OCI-M2 (cell line): ENCODE results near the gene RNF17.
"Not testable (repeated sequence)": the region's sequence is repeated elsewhere in the genome, so short reads cannot be mapped to it uniquely, and the experiment has no call there.

Source experiments
- DNase-seq: peaks from one replicate; lab custom pipeline; 2025; ENCODE audit not compliant: unreplicated experiment; lab: John Stamatoyannopoulos, UW

The RNF17 gene

GRCh38 chr13:24763596-24764275, at the start of gene RNF17:
TSS of gene RNF17 (plus strand) at chr13:24764169. CDS start at chr13:24764204, 35 bp downstream.
- DNase-seq = no peak

DNA sequence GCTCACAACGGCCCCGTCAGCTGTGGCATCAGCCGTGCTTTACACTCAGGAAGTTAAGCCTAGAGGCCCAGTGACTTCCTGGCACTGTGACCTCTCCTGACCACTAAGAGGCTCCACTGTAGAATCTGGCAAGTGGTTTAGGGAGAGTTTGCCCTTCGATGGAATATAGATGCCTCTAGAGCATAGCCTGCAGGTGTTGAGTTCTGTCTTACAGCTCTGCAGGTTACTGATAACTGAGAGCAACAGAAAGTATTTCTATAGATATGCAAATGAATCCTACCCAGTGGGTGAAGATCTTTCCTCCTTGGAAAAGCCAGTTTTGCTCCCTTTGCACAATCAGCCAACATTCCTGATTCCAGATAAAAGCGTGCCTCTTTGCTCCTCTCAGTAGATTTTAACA, 48.0 kb upstream of the RNF17 start:
- no peak for DNase-seq

DNA sequence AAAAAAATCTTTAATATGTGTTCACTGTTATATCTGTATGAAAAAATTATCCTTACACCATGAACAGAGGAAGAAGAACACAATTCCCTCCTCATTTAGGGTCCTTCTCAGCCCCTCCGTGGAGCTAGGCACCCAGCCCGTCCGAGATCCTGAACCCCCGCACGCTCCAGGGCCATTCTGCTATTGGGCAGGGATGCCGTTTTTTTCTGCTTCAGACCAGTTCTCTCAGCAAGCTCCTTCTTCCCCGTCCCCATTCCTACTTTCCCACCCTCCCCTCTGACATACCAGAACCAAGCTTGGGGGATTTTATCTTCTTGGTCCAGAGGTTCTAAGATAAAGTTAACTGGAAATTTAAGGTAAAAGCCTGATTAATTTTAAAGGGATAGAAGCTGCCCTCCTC, 47.5 kb upstream of the RNF17 start:
- DNase-seq = no peak

DNA sequence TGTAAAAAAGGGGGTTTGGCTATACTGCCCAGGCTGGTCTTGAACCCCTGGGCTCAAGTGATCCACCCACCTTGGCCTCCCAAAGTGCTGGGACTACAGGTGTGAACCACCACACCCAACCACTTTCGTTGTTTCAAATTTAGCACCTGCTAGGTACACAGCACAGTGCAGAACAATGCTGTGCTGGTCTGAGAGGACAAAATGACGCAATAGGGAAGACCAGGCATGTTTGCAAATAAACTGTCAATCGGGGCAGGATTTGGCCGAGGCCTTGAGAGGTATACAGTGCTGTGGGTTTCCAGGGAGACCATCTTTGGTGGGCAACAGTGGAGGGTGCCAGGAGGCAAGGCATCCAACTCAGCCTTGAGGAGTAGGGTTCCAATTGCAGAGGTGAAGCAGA, 46.8 kb upstream of the RNF17 start:
- no peak for DNase-seq

- DNase-seq = no peak
These were observed 45.6 kb upstream of the RNF17 start for GRCh38 chr13:24718192-24718965.

DNA sequence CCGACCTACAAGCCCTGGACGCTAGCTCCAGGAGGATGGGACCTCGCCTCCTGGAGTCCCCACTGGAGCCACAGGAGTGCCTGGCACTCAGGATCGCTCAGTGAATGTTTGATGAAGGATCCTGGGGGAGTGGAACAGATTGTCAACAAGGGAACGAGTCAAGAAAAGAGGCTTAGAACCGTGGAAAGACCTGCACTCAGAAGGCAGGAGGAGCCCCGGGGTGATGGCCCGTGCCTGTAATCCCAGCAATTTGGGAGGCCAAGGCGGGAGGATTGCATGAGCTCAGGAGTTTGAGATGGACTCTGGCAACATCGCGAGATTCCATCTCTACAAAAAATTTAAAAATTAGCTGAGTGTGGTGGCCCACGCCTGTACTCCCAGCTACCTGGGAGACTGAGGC, 44.8 kb upstream of the RNF17 start:
- no peak for DNase-seq

GRCh38 chr13:24723206-24723605, 40.8 kb upstream of the RNF17 start:
- DNase-seq = no peak

DNA sequence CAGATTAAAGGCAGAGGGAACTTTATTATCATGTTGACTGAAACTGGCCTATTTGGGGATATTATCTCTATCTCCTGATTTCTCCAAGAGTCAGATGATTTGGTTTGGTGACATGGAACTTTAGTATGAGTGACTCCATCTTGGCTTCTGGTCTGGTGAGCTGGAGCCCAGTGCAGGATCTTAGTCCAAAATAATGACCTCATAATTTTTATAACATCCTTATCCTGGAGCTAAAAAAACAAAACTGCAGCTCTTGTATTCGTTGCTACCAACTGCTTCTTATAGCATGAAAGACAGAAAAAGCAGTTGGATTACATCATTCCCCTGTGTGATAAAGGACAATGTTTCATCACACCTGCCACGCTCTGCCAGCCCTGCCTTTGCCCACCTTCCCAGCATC, 39.3 kb upstream of the RNF17 start:
- DNase-seq = no peak

GRCh38 chr13:24725379-24725778, 38.6 kb upstream of the RNF17 start:
- DNase-seq = no peak

DNA sequence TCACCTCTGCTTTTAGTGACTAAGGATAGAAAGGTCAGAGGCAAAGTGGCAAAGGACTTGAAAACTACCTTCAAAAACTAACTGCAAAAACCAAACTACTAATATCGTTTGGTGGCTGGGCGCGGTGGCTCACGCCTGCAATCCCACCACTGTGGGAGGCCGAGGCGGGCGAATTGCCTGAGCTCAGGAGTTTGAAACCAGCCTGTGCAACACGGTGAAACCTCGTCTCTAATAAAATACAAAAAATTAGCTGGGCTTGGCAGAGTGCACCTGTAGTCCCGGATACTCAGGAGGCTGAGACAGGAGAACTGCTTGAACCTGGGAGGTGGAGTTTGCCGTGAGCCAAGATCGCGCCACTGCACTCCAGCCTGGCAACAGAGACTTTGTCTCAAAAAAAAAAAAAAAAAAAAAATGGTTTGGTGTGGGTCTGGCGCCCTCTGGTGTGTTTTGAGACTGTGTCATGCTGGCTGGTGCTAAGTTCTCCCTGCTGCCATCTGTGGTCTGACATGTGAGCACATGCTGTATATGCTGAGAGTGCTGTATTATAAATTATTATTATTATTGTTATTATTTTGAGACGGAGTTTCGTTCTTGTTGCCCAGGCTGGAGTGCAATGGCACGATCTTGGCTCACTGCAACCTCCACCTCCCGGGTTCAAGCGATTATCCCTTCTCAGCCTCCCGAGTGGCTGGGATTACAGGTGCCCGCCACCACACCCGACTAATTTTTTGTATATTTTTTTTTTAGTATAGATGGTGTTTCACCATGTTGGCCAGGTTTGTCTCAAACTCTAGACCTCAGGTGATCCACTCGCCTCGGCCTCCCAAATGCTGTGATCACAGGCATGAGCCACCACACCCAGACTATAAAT, 36.0 kb upstream of the RNF17 start:
- peak; percentile 7 for DNase-seq

DNA sequence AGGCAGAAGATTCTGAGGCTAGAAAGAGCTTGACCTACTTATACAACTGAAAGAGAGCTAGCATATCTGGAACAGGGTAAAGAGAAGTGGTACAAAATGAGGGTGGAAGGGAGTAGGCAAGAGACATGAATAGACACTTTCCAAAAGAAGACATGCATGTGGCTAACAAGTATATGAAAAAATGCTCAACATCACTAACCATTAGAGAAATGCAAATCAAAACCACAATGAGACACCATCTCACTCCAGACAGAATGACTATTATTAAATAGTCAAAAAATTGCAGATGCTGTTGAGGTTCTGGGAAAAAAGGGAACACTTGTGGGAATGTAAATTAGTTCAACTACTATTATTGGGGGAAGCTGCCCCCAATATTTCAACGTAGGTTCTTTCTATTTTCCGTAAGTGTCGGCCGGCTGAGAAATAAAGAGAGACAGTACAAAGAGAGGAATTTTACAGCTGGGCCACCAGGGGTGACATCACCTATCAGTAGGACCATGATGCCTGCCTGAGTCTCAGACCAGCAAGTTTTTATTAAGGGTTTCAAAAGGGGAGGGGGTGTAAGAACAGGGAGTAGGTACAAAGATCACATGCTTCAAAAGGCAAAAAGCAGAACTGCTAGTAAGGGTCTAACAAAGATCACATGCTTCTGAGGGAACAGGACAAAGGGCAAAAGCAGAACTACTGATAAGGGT, 32.9 kb upstream of the RNF17 start:
- not testable (repeated sequence) for DNase-seq

- DNase-seq = no peak
These were observed 29.0 kb upstream of the RNF17 start for GRCh38 chr13:24734950-24735349.

GRCh38 chr13:24737042-24737441, 26.9 kb upstream of the RNF17 start:
- DNase-seq = no peak

- no peak for DNase-seq
These were observed 25.6 kb upstream of the RNF17 start for GRCh38 chr13:24738366-24738847.

DNA sequence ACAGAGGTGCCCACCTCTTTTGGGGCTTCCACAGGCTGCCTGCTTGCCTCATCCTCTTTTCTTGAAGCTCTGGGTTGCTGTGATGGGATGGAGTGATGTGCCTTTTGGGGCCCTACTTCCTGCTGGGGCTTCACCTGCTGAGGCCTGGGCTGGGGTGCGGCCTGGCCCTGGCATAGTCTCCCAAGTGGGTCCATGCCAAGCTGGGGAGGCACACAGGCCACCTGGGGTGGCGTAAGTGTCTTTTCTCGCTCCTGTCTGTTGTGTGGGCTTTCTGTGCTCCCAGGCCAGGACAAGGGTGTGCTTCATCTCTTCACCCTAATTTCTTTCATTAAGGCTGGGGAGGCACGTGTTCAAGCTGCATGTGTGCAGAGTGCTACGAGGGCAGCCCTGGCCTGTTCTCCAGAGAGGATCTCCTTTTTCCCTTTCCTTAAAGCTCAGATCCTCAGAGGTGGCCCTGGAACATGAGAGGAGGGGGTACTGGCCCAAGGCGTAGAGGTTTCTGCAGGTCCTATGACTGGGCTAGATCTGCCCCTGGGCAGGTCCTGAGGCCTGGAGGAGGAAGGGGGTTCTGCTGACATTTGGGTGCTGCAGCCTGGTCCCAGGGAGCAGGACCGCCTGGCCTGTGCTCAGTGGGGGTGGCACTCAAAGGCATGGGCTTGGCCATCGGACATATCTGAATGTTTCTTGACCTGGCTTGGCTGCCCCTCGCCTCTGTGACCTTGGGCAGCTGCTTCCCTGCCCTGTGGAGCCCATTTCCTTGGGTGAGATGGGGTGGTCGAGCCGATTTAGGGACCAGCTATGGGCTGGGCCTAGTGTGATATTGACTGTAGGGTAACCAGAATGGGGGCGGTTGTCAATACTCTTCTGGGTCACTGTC, 23.7 kb upstream of the RNF17 start:
- no peak for DNase-seq

DNA sequence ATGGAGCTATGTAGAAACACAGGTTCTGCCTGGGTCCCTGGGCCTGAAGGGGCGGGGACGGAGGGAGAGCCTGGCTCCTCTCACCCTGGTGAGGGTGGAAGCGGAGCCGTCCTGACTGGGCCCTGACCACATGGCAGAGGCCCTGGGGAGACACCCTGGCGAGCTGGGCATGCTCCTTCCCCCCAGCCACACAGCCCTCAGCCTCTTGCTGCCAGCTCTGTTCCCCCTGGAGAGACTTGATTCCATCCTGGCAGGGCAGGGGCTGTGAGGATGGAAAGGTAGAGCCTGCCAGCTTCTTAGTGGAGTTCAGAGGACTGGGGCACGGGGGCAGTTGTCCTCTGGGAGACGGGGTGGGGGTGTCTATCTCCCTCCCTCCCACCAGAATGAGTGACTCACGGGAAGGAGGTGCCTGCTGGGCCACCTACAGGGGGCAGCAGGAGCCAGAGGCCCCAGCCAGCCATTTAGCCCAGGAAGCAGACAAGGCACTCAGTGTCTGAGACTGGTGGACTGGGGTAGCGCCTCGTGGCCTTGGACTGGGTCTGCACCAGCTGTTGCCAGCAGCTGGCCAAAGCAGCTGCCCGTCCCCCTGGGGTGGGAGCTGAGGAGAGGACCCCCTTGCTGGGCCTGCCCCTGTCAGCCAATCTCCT, 22.8 kb upstream of the RNF17 start:
- no peak for DNase-seq

DNA sequence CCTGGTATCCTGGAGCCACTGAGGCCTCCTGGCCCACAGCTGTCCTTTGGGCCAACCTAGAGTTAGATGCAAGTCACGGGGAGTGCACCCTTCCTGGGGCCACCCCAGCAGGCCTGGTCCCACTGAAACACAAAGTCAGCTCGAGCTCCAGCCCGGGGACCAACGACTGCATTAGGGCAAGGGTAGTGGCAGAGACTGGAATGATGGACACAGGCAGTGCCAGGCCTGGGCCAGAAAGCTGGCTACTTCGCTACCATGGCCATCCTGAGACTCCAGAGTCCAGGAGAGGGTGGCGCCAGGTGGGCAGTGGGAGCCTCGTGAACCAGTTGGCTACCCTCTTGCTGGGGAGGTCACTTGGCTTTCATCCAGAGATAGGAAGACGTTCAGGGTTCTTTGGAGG, 22.2 kb upstream of the RNF17 start:
- no peak for DNase-seq

DNA sequence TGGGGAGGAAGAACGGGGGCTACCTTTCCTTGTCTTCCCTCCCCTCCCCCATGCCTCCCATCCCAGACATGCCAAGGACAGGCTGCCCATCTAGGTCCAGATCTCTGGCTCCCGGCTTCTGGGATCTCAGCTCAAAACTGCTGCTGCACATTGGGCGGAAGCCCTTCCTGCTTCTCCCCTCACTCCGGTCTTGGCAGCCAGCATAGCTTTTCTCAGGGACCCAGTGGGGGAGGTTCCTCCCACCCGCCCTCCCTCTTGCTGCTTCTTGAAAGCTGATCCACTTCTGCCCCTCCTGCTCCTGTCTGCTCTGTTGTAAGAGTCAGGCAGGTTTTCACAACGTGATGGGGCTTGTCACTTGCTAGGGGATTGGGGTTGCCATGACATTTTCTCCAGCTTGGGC, 21.7 kb upstream of the RNF17 start:
- no peak for DNase-seq

GRCh38 chr13:24742977-24743376, 21.0 kb upstream of the RNF17 start:
- no peak for DNase-seq

DNA sequence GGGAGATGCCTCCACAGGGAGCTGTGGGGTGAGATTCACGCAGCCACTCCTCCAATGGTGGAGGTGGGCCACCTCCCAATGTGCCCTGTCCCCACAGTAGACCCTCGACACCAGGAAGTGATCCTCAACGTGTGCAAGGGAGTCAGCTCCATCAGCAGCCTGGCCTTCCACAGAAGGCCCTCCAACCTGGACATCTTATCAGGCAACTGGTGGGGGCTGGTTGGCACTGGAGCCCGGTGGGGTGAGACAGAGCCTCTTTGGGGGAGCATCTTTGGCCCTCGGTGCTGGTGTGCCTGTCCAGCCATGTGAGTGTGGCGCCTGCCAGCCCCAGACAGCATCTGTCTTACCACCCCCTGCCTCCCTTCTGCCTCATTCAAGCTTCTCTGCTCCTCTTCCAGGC, 19.7 kb upstream of the RNF17 start:
- no peak for DNase-seq
